ENCODE measurements around the gene COQ9. TPM values are rescaled to one million over a fixed set of nuclear protein-coding genes. Genes with fewer than 3 reads are reported as not detected.

The COQ9 gene
- total and polyA plus RNA-seq, 2 donors (not counting 1 experiment from before 2014, with no cell fraction given), result 44.4 to 51.2 TPM

DNA sequence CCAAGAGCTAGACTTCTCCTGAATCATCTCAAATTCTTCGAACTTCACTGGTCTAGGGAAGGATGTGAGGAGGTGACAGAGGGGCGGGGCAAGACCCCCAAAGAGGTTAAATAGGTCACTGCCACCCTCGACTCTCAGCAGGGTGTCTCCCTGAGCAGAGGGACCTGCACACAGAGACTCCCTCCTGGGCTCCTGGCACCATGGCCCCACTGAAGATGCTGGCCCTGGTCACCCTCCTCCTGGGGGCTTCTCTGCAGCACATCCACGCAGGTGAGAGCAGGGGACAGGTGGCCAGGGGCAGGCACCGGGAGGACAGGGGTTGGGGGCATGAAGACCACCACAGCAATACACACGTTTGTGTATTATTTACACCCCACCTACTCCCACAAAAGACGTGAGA lies 33.5 kb upstream of the COQ9 start:
- TF ChIP-seq, protein P1, sequence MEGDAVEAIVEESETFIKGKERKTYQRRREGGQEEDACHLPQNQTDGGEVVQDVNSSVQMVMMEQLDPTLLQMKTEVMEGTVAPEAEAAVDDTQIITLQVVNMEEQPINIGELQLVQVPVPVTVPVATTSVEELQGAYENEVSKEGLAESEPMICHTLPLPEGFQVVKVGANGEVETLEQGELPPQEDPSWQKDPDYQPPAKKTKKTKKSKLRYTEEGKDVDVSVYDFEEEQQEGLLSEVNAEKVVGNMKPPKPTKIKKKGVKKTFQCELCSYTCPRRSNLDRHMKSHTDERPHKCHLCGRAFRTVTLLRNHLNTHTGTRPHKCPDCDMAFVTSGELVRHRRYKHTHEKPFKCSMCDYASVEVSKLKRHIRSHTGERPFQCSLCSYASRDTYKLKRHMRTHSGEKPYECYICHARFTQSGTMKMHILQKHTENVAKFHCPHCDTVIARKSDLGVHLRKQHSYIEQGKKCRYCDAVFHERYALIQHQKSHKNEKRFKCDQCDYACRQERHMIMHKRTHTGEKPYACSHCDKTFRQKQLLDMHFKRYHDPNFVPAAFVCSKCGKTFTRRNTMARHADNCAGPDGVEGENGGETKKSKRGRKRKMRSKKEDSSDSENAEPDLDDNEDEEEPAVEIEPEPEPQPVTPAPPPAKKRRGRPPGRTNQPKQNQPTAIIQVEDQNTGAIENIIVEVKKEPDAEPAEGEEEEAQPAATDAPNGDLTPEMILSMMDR (conservative IDR thresholded peaks at IDR 0.05 in 1 of 2, IDR thresholded peaks at IDR 0.05 in 1 of 2; ENCODE audit: low read depth in 1 of 2, low read length in 2 of 2), result no peak
- TF ChIP-seq EZH2 (IDR thresholded peaks at IDR 0.05; ENCODE audit: low read length, missing control alignments), result no peak
- Histone ChIP-seq H3K9me3 (ENCODE audit: control insufficient read depth, insufficient read depth, low read depth, low read length) (no peaks in the 10 kb centered on the region), H3K27me3 (ENCODE audit: control insufficient read depth, insufficient read depth, low read length) (no peaks in the 10 kb centered on the region), H3K4me1 (ENCODE audit: control insufficient read depth, extremely low read depth, insufficient read depth, low read length) (peaks cover 2% of the 10 kb centered on the region), H3K27ac (ENCODE audit: insufficient read depth, low read length) (no peak overlapping the region), H3K9ac (ENCODE audit: insufficient read depth, low read length) (no peak overlapping the region), H3K36me3 (ENCODE audit: control insufficient read depth, insufficient read depth, low read length) (no peaks in the 10 kb centered on the region), H4K20me1 (ENCODE audit: control insufficient read depth, extremely low read depth, insufficient read depth, low read length) (no peaks in the 10 kb centered on the region), H2AFZ (ENCODE audit: low read length) (no peak overlapping the region), H3K4me2 (ENCODE audit: extremely low read depth, insufficient read depth, low read length) (no peak overlapping the region), H3K79me2 (ENCODE audit: control insufficient read depth, insufficient read depth, low read length) (no peaks in the 10 kb centered on the region), H3K4me3 (replicated peaks in 1 of 4; ENCODE audit: control extremely low read depth in 1 of 4, insufficient read depth in 1 of 4, low read depth in 3 of 4, low read length in 4 of 4) (no peak overlapping the region)
- no peak for DNase-seq (ENCODE audit: low read depth in 2 of 2)

- Histone ChIP-seq H3K9me3 (ENCODE audit: control insufficient read depth, insufficient read depth, low read depth, low read length) (no peaks in the 10 kb centered on the region), H3K79me2 (ENCODE audit: control insufficient read depth, insufficient read depth, low read length) (no peaks in the 10 kb centered on the region), H3K36me3 (ENCODE audit: control insufficient read depth, insufficient read depth, low read length) (no peaks in the 10 kb centered on the region), H2AFZ (ENCODE audit: low read length) (no peak overlapping the region), H4K20me1 (ENCODE audit: control insufficient read depth, extremely low read depth, insufficient read depth, low read length) (no peaks in the 10 kb centered on the region), H3K4me3 (replicated peaks in 1 of 4; ENCODE audit: control extremely low read depth in 1 of 4, insufficient read depth in 1 of 4, low read depth in 3 of 4, low read length in 4 of 4) (no peak overlapping the region), H3K4me2 (ENCODE audit: extremely low read depth, insufficient read depth, low read length) (no peak overlapping the region), H3K27ac (ENCODE audit: insufficient read depth, low read length) (no peak overlapping the region), H3K27me3 (ENCODE audit: control insufficient read depth, insufficient read depth, low read length) (no peaks in the 10 kb centered on the region), H3K9ac (ENCODE audit: insufficient read depth, low read length) (no peak overlapping the region), H3K4me1 (ENCODE audit: control insufficient read depth, extremely low read depth, insufficient read depth, low read length) (peaks cover 5% of the 10 kb centered on the region)
- TF ChIP-seq, protein P1 (conservative IDR thresholded peaks at IDR 0.05 in 1 of 2, IDR thresholded peaks at IDR 0.05 in 1 of 2; ENCODE audit: low read depth in 1 of 2, low read length in 2 of 2), result no peak
- DNase-seq (ENCODE audit: low read depth in 2 of 2), result no peak
Observed at GRCh38 chr16:57416084-57416483, 31.2 kb upstream of the COQ9 start.

DNA sequence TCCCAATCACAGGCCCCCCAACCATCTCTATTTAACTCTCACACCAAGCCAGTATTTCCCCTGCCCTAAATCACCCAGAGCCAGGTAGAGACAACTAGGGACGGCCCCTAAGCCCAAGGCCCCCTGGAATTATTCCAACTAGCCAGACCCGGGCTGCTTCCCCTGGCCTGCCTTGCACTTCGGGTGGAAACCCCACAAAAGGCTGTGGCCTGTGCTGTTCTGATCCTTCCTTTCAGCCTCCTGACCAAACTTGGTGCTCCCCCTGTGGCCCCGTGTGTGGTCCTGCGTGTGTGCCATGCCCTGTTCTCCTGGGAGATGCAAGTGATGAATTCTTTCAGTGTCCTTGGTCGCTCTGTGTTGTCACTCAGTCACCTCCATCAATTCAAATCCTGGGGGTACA lies 27.8 kb upstream of the COQ9 start:
- Histone ChIP-seq H3K4me3 (replicated peaks in 1 of 4; ENCODE audit: control extremely low read depth in 1 of 4, insufficient read depth in 1 of 4, low read depth in 3 of 4, low read length in 4 of 4) (no peak overlapping the region), H3K79me2 (ENCODE audit: control insufficient read depth, insufficient read depth, low read length) (no peaks in the 10 kb centered on the region), H3K4me1 (ENCODE audit: control insufficient read depth, extremely low read depth, insufficient read depth, low read length) (peaks cover 10% of the 10 kb centered on the region), H3K9me3 (ENCODE audit: control insufficient read depth, insufficient read depth, low read depth, low read length) (no peaks in the 10 kb centered on the region), H3K27me3 (ENCODE audit: control insufficient read depth, insufficient read depth, low read length) (no peaks in the 10 kb centered on the region), H3K36me3 (ENCODE audit: control insufficient read depth, insufficient read depth, low read length) (no peaks in the 10 kb centered on the region), H3K27ac (ENCODE audit: insufficient read depth, low read length) (no peak overlapping the region), H3K4me2 (ENCODE audit: extremely low read depth, insufficient read depth, low read length) (no peak overlapping the region), H3K9ac (ENCODE audit: insufficient read depth, low read length) (no peak overlapping the region), H2AFZ (ENCODE audit: low read length) (no peak overlapping the region), H4K20me1 (ENCODE audit: control insufficient read depth, extremely low read depth, insufficient read depth, low read length) (no peaks in the 10 kb centered on the region)
- TF ChIP-seq, protein P1 (conservative IDR thresholded peaks at IDR 0.05 in 1 of 2, IDR thresholded peaks at IDR 0.05 in 1 of 2; ENCODE audit: low read depth in 1 of 2, low read length in 2 of 2), result no peak
- no peak for TF ChIP-seq EZH2 (IDR thresholded peaks at IDR 0.05; ENCODE audit: low read length, missing control alignments)
- DNase-seq (ENCODE audit: low read depth in 2 of 2), result no peak

Data from fibroblast of lung (primary cell).